ENCODE measurements around the gene TMEM234.

Gene TMEM234

GRCh38 chr1:32172621-32173245 lies 49.4 kb downstream of the TMEM234 start:
- no peak for DNase-seq (ENCODE audit: low read depth in 2 of 2)

GRCh38 chr1:32170991-32171390 lies 51.2 kb downstream of the TMEM234 start:
- DNase-seq (ENCODE audit: low read depth in 2 of 2), result no peak
